K562 (cell line): ENCODE results near the gene TGM5. TPM values are rescaled to one million over a fixed set of nuclear protein-coding genes. Genes with fewer than 3 reads are reported as not detected.

ENCODE experiments used
- ARNT ChIP-seq, 2 experiments: fragments of 450-650 bp; IDR thresholded peaks; 2 replicates each; pipeline ENCODE4 v1.6.1; 2016; ENCODE audit warnings: mild to moderate bottlenecking in 1 of 2
- BMI1 ChIP-seq: fragments of 150-350 bp; IDR thresholded peaks from 2 replicates; pipeline ENCODE4 v1.6.1; 2014; ENCODE audit warnings: low read length
- BRD4 ChIP-seq: fragments of 200-600 bp; sonication (generic); IDR thresholded peaks from 2 replicates; pipeline ENCODE4 v1.6.1; 2017; ENCODE audit warnings: inconsistent platforms
- CEBPB ChIP-seq: fragments of 450-650 bp; IDR thresholded peaks from 2 replicates; pipeline ENCODE4 v1.6.1; 2016; ENCODE audit warnings: missing genetic modification characterization, missing compliant biosample characterization
- GABPA ChIP-seq: fragments of 200-800 bp; sonication (Bioruptor generic); conservative IDR thresholded peaks from 2 replicates; pipeline ENCODE4 v1.6.1; 2016; ENCODE audit warnings: low read depth, missing genetic modification characterization, missing compliant biosample characterization
- HMG20B ChIP-seq: fragments of 250-450 bp; sonication (Bioruptor Pico); IDR thresholded peaks from 2 replicates; pipeline ENCODE4 v1.5.0; 2021; ENCODE audit warnings: mild to moderate bottlenecking
- MAX ChIP-seq: sonication (generic); formaldehyde crosslinking; IDR thresholded peaks from 2 replicates; pipeline ENCODE4 v1.9.0; 2022; ENCODE audit warnings: mild to moderate bottlenecking, missing genetic modification reagents
- MAZ ChIP-seq, 2 experiments: fragments of 450-650 bp in 1 of 2; sonication (generic) in 1 of 2; formaldehyde crosslinking; IDR thresholded peaks in 1 of 2; conservative IDR thresholded peaks in 1 of 2; 2 replicates each; pipeline versions ENCODE4 v1.4.0 to v1.5.0; 2020; ENCODE audit warnings: mild to moderate bottlenecking in 1 of 2, missing genetic modification reagents in 1 of 2
- PHF8 ChIP-seq: fragments of 200-600 bp; sonication (generic); IDR thresholded peaks from 2 replicates; pipeline ENCODE4 v1.6.1; 2012; ENCODE audit warnings: mixed run types, mild to moderate bottlenecking, inconsistent platforms, low read length, moderate library complexity, borderline replicate concordance
- SAP30 ChIP-seq: fragments of 200-600 bp; sonication (generic); IDR thresholded peaks from 2 replicates; pipeline ENCODE4 v1.6.1; 2012; ENCODE audit warnings: borderline replicate concordance, low read depth, mild to moderate bottlenecking, moderate library complexity, low read length, control low read depth, inconsistent platforms; ENCODE audit not compliant: insufficient read depth, poor library complexity, severe bottlenecking
- SIN3B ChIP-seq: fragments of 450-650 bp; IDR thresholded peaks from 2 replicates; pipeline ENCODE4 v1.6.1; 2017; ENCODE audit warnings: low read depth, mild to moderate bottlenecking, moderate library complexity
- TEAD2 ChIP-seq: fragments of 450-650 bp; IDR thresholded peaks from 2 replicates; pipeline ENCODE4 v1.6.1; 2016; ENCODE audit warnings: missing genetic modification characterization, control low read depth, missing compliant biosample characterization
- UBTF ChIP-seq, 2 experiments: IDR thresholded peaks; 2 replicates each; pipeline ENCODE4 v1.6.1; 2012; ENCODE audit warnings: improper control_type of control experiment in 2 of 2, low read depth in 2 of 2, low read length in 2 of 2, borderline replicate concordance in 1 of 2
- XRCC4 ChIP-seq: IDR thresholded peaks from one replicate; pipeline ENCODE4 v1.6.1; 2011; ENCODE audit not compliant: insufficient read depth, insufficient read length; ENCODE audit errors: extremely low read depth
- ZBTB26 ChIP-seq: fragments of 450-650 bp; formaldehyde crosslinking; IDR thresholded peaks from 2 replicates; pipeline ENCODE4 v1.4.0; 2022; ENCODE audit warnings: missing genetic modification characterization
- ZNF232 ChIP-seq: sonication (generic); formaldehyde crosslinking; IDR thresholded peaks from 2 replicates; pipeline ENCODE4 v1.8.0; 2022; ENCODE audit warnings: mild to moderate bottlenecking, missing genetic modification reagents
- ZNF277 ChIP-seq: fragments of 250-450 bp; sonication (Bioruptor Pico); IDR thresholded peaks from 2 replicates; pipeline ENCODE4 v1.8.0; 2022; ENCODE audit warnings: inconsistent platforms, mild to moderate bottlenecking, moderate library complexity, borderline replicate concordance
- ZNF280B ChIP-seq: fragments of 250-450 bp; sonication (Bioruptor Pico); IDR thresholded peaks from 2 replicates; pipeline ENCODE4 v1.5.1; 2021; ENCODE audit warnings: mild to moderate bottlenecking
- ZNF3 ChIP-seq: fragments of 250-450 bp; sonication (Bioruptor Pico); IDR thresholded peaks from 2 replicates; pipeline ENCODE4 v1.5.0; 2021; ENCODE audit warnings: mild to moderate bottlenecking, moderate library complexity
- ZNF57 ChIP-seq: fragments of 450-650 bp; formaldehyde crosslinking; IDR thresholded peaks from 2 replicates; pipeline ENCODE4 v1.4.0; 2020; ENCODE audit warnings: mild to moderate bottlenecking, moderate library complexity
- ZNF699 ChIP-seq: fragments of 250-450 bp; sonication (Bioruptor Pico); IDR thresholded peaks from 2 replicates; pipeline ENCODE4 v1.8.0; 2021; ENCODE audit warnings: mild to moderate bottlenecking, moderate library complexity; ENCODE audit not compliant: insufficient replicate concordance
- polyA plus RNA-seq, 8 experiments: library from polyadenylated mRNA; depleted of rRNA in 4 of 8; stranded (reverse) in 5 of 8; unstranded in 3 of 8; fragments of >200 nt; fragmentation: Nextera tagmentation in 2 of 8; fragmentation: Illumina TruSeq in 1 of 8; extraction: Ambion mirVana in 2 of 8; extraction: Trizol in 1 of 8; gene quantifications; 2 replicates each; pipeline versions ENCODE4 v1.2.1 to v1.2.3, GENCODE V29; 2011 to 2014; ENCODE audit warnings: inconsistent platforms in 1 of 8, missing spikeins in 1 of 8
- total RNA-seq, 7 experiments: library from RNA; depleted of rRNA in 6 of 7; stranded (reverse); fragments of >200 nt in 6 of 7; fragmentation: Illumina TruSeq in 2 of 7; extraction: Trizol in 2 of 7; gene quantifications; 2 replicates each; pipeline versions ENCODE4 v1.2.1 to v1.2.3, GENCODE V29; 2011 to 2021; ENCODE audit warnings: low replicate concordance in 1 of 7

Gene TGM5
- total and polyA plus RNA-seq, 9 of the 15 experiments (the other 6 are each of a cell fraction or from before 2014, with no cell fraction given), result 0.03 to 0.10 (median 0.07) TPM; not detected in 6

- TF ChIP-seq SAP30 (no peak), ZNF57 (CRISPR knock-in tag) (no peak), ZNF280B (CRISPR knock-in tag) (no peak), XRCC4 (no peak), BMI1 (no peak), ZNF232 (CRISPR knock-in tag) (no peak), PHF8 (no peak), SIN3B (no peak), UBTF (IDR thresholded peaks at IDR 0.05; ENCODE audit: borderline replicate concordance in 1 of 2, low read depth in 2 of 2, low read length in 2 of 2) (no peak), ZNF277 (CRISPR knock-in tag) (no peak), ZBTB26 (CRISPR knock-in tag) (no peak), MAZ (CRISPR knock-in tag; conservative IDR thresholded peaks at IDR 0.05 in 1 of 2, IDR thresholded peaks at IDR 0.05 in 1 of 2) (no peak), ARNT (IDR thresholded peaks at IDR 0.05) (no peak), CEBPB (tag) (no peak), HMG20B (no peak), GABPA (tag) (no peak), ZNF699 (CRISPR knock-in tag) (no peak), TEAD2 (no peak), MAX (CRISPR knock-in tag) (no peak), BRD4 (no peak), ZNF3 (CRISPR knock-in tag) (no peak)
Observed at GRCh38 chr15:43204016-43204901, 62.5 kb downstream of the TGM5 start (continued).
